ELR (cell line): Measurements from ENCODE around the gene OARD1.
"Not testable (repeated sequence)": the region's sequence is repeated elsewhere in the genome, so short reads cannot be mapped to it uniquely, and the experiment has no call there.

Source experiments
- DNase-seq: peaks from one replicate; pipeline ENCODE4 v3.0.0-alpha.2; 2015; ENCODE audit warnings: low read depth

The OARD1 gene

GRCh38 chr6:41025966-41026530, 46.1 kb downstream of the OARD1 start:
- DNase-seq: no peak

GRCh38 chr6:41023114-41023513, 49.0 kb downstream of the OARD1 start:
- no peak for DNase-seq

- peak; percentile 40 for DNase-seq
These were observed 49.9 kb downstream of the OARD1 start for GRCh38 chr6:41022294-41022693.

GRCh38 chr6:41021832-41022231, 50.3 kb downstream of the OARD1 start:
- DNase-seq: peak; percentile 55

- no peak for DNase-seq
These were observed 54.5 kb downstream of the OARD1 start for GRCh38 chr6:41017663-41018062.

- DNase-seq: not testable (repeated sequence)
These were observed 56.3 kb downstream of the OARD1 start for GRCh38 chr6:41015860-41016259.

GRCh38 chr6:41014780-41015179, 57.4 kb downstream of the OARD1 start:
- no peak for DNase-seq
